Kidney (tissue), 14 donors: Measurements from ENCODE around the gene PXDC1. TPM values are rescaled to one million over a fixed set of nuclear protein-coding genes. Genes with fewer than 3 reads are reported as not detected.

ENCODE experiments used
- DNase-seq, 5 donors: peaks; one replicate each; pipeline ENCODE4 v3.0.0-alpha.2; 2013 to 2020
- FAIRE-seq: peaks from 2 replicates; lab custom pipeline; 2012; peaks lifted over from hg19 to GRCh38; lab: Jason Lieb, UNC
- H3K27ac ChIP-seq, 2 donors: one replicate each; pipeline ENCODE4 v1.7.0; 2013; ENCODE audit warnings: low read depth in 2 of 2, low read length in 2 of 2, inconsistent platforms in 1 of 2
- H3K27me3 ChIP-seq: one replicate; pipeline ENCODE4 v1.7.1; 2013; ENCODE audit warnings: low read length, inconsistent platforms; ENCODE audit not compliant: control insufficient read depth, insufficient read depth
- H3K36me3 ChIP-seq, 3 donors: one replicate each; pipeline versions ENCODE4 v1.7.0 to v1.7.1; 2013; ENCODE audit warnings: low read length in 3 of 3, control low read depth in 1 of 3, inconsistent platforms in 1 of 3; ENCODE audit not compliant: insufficient read depth in 3 of 3, control insufficient read depth in 2 of 3
- H3K4me1 ChIP-seq, 3 donors: one replicate each; pipeline versions ENCODE4 v1.7.0 to v1.7.1; 2013; ENCODE audit warnings: low read length in 3 of 3, inconsistent platforms in 1 of 3, low read depth in 1 of 3; ENCODE audit not compliant: control insufficient read depth in 2 of 3, insufficient read depth in 2 of 3
- H3K4me3 ChIP-seq, 3 donors: one replicate each; pipeline versions ENCODE4 v1.7.0 to v1.8.1; 2013; ENCODE audit warnings: low read length in 3 of 3, control low read depth in 1 of 3, inconsistent platforms in 1 of 3
- H3K9ac ChIP-seq, 3 donors: one replicate each; pipeline versions ENCODE4 v1.7.0 to v1.7.1; 2013; ENCODE audit warnings: low read length in 3 of 3, control low read depth in 1 of 3, inconsistent platforms in 1 of 3
- H3K9me3 ChIP-seq, 3 donors: one replicate each; pipeline versions ENCODE4 v1.7.0 to v1.7.1; 2013; ENCODE audit warnings: low read length in 3 of 3, control low read depth in 1 of 3, inconsistent platforms in 1 of 3; ENCODE audit not compliant: control insufficient read depth in 2 of 3, insufficient read depth in 1 of 3
- CTCF ChIP-seq: IDR thresholded peaks from 3 replicates; pipeline ENCODE4 v1.5.1; 2012; ENCODE audit warnings: mild to moderate bottlenecking, moderate library complexity, borderline replicate concordance; ENCODE audit not compliant: insufficient read depth; ENCODE audit errors: extremely low read depth
- intact Hi-C: fragments of 100-400 bp; cut with DNase I; formaldehyde crosslinking; loops from one replicate; pipeline ENCODE4 v1.11.1; 2022
- polyA plus RNA-seq: library from polyadenylated mRNA; stranded (reverse); fragments of 350-450 nt; fragmentation: Illumina TruSeq; extraction: RNeasy Lipid Tissue Mini Kit (QIAGEN cat#74804); gene quantifications from one replicate; pipeline ENCODE4 v1.2.3, GENCODE V29; 2014; ENCODE audit warnings: low read depth, low replicate concordance; ENCODE audit not compliant: insufficient read depth
- total RNA-seq: library from RNA; stranded (reverse); fragmentation: NEBNext Ultra II Directional; extraction: Animal tissue kit (Norgen Biotek cat#: 25700); gene quantifications from one replicate; pipeline ENCODE4 v1.2.1, GENCODE V29; 2021
- donor health status: control.
- donor health status: control.
- donor health status: control.
- donor health status: control.
- donor health status: control.
- donor health status: DM: yes; HTN: yes; CAD: no.
- donor health status: Normal renal cell carcinoma (clear cell type).

PXDC1 gene
- total and polyA plus RNA-seq, 2 donors from 2014 or later = 28.9 to 35.0 TPM

GRCh38 chr6:3751730-3752530 lies 417 bp upstream of the PXDC1 start:
- no peak for FAIRE-seq
- Histone ChIP-seq H3K4me3 (peak overlapping the region; percentile 31 to 71 (median 40)), H3K9me3 (no peaks in the 10 kb centered on the region)

GRCh38 chr6:3750317-3751076 lies 1.0 kb downstream of the PXDC1 start:
- Histone ChIP-seq H3K36me3 (peaks cover 0 to 3% (median 2%) of the 10 kb centered on the region in 3 donors), H3K27me3 (no peaks in the 10 kb centered on the region), H3K4me3 (peak overlapping the region; percentile 31 to 71 (median 66)), H3K27ac (peak overlapping the region; percentile 93 to 95), H3K9ac (peak overlapping the region in 1 of 3 donors; percentile 80), H3K4me1 (peaks cover 0 to 14% (median 12%) of the 10 kb centered on the region in 3 donors), H3K9me3 (no peaks in the 10 kb centered on the region)
- TF ChIP-seq CTCF = no peak
- intact Hi-C loops = no loop called here
- FAIRE-seq (no peak), DNase-seq (peak; percentile 58 to 96 (median 79))

More at GRCh38 chr6:3751730-3752530, 417 bp upstream of the PXDC1 start:
- peak; percentile 28 for TF ChIP-seq CTCF
- Histone ChIP-seq H3K4me1 (peaks cover 0 to 8% (median 7%) of the 10 kb centered on the region in 3 donors), H3K9ac (peak overlapping the region in 1 of 3 donors; percentile 88), H3K27me3 (no peaks in the 10 kb centered on the region), H3K36me3 (no peaks in the 10 kb centered on the region), H3K27ac (peak overlapping the region; percentile 94 to 95)
- intact Hi-C loops = no loop called here
- peak; percentile 89 to 96 (median 92) for DNase-seq

- no peak for TF ChIP-seq CTCF
- Histone ChIP-seq H3K4me1 (peaks cover 0 to 14% (median 12%) of the 10 kb centered on the region in 3 donors), H3K27me3 (no peaks in the 10 kb centered on the region), H3K9me3 (no peaks in the 10 kb centered on the region), H3K36me3 (peaks cover 0 to 3% (median 2%) of the 10 kb centered on the region in 3 donors), H3K9ac (peak overlapping the region in 2 of 3 donors; percentile 22 to 80), H3K27ac (peak overlapping the region; percentile 93 to 95), H3K4me3 (peak overlapping the region; percentile 31 to 71 (median 66))
- DNase-seq (peak in 2 of 5 donors; percentile 61 to 83), FAIRE-seq (no peak)
- intact Hi-C loops = no loop called here
These were observed 1.6 kb downstream of the PXDC1 start for GRCh38 chr6:3749977-3750316.
